AG09319 (cell line): ENCODE results near the gene SYNJ2.
A peak's percentile ranks its signal among the peaks of the same experiment; 100 is the strongest.
"Not testable (repeated sequence)": the region's sequence is repeated elsewhere in the genome, so short reads cannot be mapped to it uniquely, and the experiment has no call there.

Source experiments
- DNase-seq: peaks from one replicate; pipeline ENCODE4 v3.0.0-alpha.2; 2010; ENCODE audit warnings: low read depth; ENCODE audit errors: extremely low read depth
- TF ChIP-seq, protein P1 (sequence below): IDR thresholded peaks from 2 replicates; pipeline ENCODE4 v1.5.1; 2011; ENCODE audit warnings: low read depth, mild to moderate bottlenecking, inconsistent platforms, low read length, moderate library complexity

The SYNJ2 gene, protein sequence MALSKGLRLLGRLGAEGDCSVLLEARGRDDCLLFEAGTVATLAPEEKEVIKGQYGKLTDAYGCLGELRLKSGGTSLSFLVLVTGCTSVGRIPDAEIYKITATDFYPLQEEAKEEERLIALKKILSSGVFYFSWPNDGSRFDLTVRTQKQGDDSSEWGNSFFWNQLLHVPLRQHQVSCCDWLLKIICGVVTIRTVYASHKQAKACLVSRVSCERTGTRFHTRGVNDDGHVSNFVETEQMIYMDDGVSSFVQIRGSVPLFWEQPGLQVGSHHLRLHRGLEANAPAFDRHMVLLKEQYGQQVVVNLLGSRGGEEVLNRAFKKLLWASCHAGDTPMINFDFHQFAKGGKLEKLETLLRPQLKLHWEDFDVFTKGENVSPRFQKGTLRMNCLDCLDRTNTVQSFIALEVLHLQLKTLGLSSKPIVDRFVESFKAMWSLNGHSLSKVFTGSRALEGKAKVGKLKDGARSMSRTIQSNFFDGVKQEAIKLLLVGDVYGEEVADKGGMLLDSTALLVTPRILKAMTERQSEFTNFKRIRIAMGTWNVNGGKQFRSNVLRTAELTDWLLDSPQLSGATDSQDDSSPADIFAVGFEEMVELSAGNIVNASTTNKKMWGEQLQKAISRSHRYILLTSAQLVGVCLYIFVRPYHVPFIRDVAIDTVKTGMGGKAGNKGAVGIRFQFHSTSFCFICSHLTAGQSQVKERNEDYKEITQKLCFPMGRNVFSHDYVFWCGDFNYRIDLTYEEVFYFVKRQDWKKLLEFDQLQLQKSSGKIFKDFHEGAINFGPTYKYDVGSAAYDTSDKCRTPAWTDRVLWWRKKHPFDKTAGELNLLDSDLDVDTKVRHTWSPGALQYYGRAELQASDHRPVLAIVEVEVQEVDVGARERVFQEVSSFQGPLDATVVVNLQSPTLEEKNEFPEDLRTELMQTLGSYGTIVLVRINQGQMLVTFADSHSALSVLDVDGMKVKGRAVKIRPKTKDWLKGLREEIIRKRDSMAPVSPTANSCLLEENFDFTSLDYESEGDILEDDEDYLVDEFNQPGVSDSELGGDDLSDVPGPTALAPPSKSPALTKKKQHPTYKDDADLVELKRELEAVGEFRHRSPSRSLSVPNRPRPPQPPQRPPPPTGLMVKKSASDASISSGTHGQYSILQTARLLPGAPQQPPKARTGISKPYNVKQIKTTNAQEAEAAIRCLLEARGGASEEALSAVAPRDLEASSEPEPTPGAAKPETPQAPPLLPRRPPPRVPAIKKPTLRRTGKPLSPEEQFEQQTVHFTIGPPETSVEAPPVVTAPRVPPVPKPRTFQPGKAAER (N-terminal part only)

DNA sequence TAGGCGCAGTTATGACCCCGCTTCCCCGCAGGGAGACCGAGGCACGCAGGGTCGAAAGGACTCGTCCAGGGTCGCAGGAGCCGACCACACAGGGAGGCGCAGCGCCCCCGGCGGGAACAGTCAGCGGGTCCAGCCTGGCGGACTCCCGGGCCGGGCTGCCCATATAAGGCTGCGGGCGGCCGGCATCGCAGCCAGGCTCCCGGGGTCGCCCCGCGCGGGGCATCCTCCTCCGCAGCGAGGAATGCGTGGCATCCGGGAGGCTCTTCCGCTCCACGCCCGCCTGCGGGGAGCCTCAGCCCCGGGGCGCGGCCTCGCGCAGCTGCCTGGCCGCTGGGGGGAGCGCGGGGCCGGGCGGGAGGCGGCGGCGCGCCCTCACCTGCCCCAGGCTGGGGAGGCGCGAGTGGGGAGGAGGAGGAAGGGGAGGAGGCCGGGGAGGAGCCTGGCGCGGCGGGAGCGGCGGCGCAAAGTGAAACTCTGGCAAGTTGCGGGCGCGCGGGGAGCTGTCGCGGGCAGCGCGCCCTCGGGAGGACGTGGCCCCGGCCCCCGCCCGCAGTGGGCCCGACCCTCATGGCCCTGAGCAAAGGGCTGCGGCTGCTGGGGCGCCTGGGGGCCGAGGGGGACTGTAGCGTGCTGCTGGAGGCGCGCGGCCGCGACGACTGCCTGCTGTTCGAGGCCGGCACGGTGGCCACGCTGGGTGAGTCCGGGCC lies at the start of gene SYNJ2:
SYNJ2 (plus strand) TSS at position 469 of the 707 bp plus-strand sequence; CDS start at position 568, 99 bp downstream.
- TF ChIP-seq, protein P1, sequence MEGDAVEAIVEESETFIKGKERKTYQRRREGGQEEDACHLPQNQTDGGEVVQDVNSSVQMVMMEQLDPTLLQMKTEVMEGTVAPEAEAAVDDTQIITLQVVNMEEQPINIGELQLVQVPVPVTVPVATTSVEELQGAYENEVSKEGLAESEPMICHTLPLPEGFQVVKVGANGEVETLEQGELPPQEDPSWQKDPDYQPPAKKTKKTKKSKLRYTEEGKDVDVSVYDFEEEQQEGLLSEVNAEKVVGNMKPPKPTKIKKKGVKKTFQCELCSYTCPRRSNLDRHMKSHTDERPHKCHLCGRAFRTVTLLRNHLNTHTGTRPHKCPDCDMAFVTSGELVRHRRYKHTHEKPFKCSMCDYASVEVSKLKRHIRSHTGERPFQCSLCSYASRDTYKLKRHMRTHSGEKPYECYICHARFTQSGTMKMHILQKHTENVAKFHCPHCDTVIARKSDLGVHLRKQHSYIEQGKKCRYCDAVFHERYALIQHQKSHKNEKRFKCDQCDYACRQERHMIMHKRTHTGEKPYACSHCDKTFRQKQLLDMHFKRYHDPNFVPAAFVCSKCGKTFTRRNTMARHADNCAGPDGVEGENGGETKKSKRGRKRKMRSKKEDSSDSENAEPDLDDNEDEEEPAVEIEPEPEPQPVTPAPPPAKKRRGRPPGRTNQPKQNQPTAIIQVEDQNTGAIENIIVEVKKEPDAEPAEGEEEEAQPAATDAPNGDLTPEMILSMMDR = peak; percentile 42
- DNase-seq = no peak

DNA sequence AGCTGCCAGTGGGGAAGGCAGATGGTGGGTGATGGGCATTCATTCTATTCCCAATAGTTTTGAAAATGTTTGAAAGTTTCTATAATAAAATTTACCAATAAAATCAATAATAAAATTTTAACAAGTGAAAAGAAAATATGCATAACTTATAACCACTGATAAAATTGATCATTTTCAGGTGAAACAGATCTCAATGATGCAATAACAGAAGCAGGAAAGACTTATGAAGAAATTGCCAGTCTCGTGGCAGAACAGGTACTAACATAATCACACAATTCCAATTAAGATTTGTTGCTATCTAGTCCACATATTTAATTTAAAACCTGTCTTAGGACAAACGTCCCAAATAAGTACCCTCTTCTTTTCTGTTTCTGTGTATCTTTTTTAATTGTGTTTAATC lies 45.9 kb upstream of the SYNJ2 start:
- DNase-seq = no peak
- TF ChIP-seq, protein P1 = no peak

DNA sequence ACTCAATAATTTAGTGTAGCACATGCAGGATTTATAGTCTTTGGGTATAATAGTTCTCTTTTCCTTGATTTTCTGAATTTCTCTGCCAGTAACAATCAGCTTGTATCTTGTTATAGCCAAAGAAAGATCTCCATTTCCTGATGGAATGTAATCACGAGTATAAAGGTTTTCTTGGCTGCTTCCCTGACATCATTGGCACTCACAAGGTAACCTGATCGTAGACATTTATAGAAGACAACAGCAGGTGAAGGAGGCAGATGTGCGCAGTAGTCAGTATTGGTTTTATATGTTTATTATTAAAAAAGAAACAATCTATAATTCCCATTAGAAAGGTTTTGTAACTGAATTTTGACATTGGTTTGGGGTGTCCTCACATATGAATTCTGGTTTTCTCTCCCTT lies 44.3 kb upstream of the SYNJ2 start:
- TF ChIP-seq, protein P1 = no peak

DNA sequence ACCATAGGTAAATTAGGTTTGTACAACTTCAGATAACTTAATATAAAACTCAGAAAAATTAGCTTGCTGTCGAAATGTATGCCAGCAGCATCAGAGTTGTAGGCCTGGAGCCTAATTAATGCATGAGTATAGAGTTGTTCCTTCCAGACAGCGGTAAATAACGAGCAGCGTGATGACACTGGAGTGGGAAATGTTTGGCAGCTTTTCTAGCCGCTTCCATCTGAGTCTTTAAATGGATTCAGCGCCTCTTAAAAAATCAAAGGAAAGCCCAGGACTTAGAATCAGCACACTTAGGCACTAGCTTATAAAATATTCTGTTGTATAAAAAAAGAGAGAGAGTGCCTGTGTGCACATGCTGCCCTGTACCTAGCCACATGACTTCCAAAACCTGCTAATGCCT lies 43.7 kb upstream of the SYNJ2 start:
- TF ChIP-seq, protein P1 = no peak
- DNase-seq = no peak

More for the DNA sequence above, 44.3 kb upstream of the SYNJ2 start:
- no peak for DNase-seq

DNA sequence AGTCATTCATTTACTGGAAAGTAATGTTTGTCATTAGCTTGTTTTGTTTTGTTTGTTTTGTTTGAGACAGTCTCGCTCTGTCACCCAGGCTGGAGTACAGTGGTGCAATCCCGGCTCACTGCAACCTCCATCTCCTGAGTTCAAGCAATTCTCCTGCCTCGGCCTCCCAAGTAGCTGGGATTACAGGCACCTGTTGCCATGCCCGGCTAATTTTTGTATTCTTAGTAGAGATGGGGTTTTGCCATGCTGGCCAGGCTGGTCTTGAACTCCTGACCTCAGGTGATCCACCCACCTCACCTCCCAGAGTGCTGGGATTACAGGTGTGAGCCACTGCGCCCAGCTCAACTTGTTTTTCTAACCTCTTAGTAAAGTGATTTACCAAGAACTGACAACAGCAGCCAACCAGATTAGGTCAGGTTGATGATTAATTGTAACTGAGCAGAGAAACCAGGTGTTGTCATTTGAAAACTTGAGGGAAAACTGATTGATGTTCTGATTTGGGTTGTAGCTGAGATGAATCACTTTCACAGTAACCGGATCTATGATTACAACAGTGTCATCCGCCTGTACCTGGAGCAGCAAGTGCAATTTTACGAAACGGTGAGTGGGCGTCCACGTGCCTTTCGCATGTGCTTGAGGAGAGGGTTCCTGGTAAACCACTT lies 41.2 kb upstream of the SYNJ2 start:
- not testable (repeated sequence) for DNase-seq

DNA sequence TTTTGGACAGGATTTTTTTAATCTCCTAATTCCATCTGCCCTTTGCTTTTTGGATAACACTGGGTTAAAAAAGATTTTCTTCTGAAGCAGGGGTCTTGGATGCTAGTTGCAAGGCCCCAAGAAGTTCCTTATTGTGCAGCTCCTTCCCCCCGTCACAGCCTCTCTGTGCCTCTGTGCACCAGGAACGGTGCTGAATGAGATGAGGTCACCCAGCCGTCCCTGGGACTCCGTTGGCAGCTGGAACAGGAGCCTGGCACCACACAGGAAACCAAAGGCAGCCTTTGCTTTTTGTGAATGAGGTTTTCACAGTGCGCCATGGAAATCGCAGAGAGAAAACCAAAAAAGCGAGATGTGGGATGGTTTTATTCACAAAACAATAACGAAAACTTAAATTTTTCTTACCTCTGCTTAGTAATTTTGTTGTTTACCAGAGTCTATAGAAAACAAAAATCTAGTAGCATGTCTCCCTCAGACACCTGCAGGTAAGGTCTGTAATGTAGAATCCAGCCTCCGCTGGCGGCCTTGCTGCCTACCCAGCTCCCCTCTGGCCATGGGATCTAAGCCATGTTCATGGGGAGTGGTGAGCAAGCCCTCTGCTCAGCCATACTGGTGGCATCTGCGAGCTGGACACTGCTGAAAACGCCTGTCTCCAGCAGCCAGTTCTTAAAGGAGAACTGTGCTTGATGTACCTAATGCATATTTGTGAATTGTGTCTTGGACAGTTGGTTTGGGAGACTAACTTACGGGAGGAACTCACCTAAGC lies 40.4 kb upstream of the SYNJ2 start:
- TF ChIP-seq, protein P1 = no peak
- DNase-seq = no peak
